ENCODE results near the gene RNF215. TPM values are rescaled to one million over a fixed set of nuclear protein-coding genes. Genes with fewer than 3 reads are reported as not detected.

The RNF215 gene
- total RNA-seq, 1 experiment from 2014 or later: 48.8 TPM

DNA sequence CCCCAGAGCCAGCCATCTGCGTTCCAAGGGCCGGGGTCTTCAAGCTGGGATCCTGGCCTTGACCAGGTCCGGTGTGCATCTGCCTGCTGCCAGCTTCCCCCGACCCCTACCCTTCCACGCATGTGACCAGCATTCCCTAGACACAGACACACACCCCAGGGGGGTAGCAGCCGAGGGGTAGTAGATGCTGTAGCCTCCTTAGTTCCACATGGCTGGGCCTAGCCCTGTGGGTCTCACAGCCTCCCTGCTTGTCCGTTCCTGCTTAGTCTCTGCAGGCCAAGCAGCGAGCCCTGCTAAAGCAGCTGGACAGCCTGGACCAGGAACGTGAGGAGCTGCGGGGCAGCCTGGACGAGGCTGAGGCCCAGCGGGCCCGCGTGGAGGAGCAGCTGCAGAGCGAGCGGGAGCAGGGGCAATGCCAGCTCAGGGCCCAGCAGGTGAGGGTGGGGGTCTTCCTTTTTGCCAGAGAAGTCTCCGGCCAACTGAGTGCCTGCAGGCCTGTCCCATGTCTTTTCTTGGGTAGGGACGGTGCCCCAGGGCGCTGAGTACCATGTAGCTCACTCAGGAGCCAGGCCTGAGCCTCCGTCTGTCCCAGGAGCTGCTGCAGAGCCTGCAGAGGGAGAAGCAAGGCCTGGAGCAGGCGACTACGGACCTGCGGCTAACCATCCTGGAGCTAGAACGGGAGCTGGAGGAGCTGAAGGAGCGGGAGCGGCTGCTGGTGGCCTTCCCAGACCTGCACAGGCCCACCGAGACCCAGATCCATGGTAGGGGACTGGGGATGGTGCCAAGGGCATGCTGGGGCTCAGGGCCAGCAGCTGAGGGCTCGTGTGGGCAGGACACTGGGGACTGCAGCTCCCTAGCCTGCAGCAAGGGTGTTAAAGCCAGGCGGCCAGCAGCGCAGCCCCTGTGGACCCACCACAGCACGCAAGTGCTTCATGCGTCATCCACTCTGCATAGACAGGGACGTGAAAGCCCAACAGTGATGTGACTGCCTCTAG, 13.6 kb downstream of the RNF215 start:
- H3K9me3 Mint-ChIP-seq (ENCODE audit: low read depth, unreplicated experiment): no peaks in the 10 kb centered on the region
- TF ChIP-seq, protein P1, sequence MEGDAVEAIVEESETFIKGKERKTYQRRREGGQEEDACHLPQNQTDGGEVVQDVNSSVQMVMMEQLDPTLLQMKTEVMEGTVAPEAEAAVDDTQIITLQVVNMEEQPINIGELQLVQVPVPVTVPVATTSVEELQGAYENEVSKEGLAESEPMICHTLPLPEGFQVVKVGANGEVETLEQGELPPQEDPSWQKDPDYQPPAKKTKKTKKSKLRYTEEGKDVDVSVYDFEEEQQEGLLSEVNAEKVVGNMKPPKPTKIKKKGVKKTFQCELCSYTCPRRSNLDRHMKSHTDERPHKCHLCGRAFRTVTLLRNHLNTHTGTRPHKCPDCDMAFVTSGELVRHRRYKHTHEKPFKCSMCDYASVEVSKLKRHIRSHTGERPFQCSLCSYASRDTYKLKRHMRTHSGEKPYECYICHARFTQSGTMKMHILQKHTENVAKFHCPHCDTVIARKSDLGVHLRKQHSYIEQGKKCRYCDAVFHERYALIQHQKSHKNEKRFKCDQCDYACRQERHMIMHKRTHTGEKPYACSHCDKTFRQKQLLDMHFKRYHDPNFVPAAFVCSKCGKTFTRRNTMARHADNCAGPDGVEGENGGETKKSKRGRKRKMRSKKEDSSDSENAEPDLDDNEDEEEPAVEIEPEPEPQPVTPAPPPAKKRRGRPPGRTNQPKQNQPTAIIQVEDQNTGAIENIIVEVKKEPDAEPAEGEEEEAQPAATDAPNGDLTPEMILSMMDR (IDR thresholded peaks at IDR 0.05; ENCODE audit: unreplicated experiment): no peak
- no TSS peak for BruUV-seq (replicated peaks)
- no peak overlapping the region for H3K4me3 Mint-ChIP-seq (ENCODE audit: low read depth, unreplicated experiment)
- CTCF ChIA-PET: interaction anchor here (1.6 kb wide), 1 partner anchor 17 kb away, joined by 5 read pairs; the partner anchor contains the start of genes CCDC157 and SF3A1
- intact Hi-C loops (cut with micrococcal nuclease; ENCODE audit: unreplicated experiment): no loop called here
- no peaks in the 10 kb centered on the region for H3K4me1 Mint-ChIP-seq (ENCODE audit: low read depth, unreplicated experiment)
- H3K27me3 Mint-ChIP-seq (ENCODE audit: unreplicated experiment): no peaks in the 10 kb centered on the region
- peaks cover 57% of the 10 kb centered on the region for H3K36me3 Mint-ChIP-seq (ENCODE audit: insufficient read depth, unreplicated experiment)
- DNase-seq: no peak
- no peak overlapping the region for H3K27ac Mint-ChIP-seq (ENCODE audit: unreplicated experiment)

DNA sequence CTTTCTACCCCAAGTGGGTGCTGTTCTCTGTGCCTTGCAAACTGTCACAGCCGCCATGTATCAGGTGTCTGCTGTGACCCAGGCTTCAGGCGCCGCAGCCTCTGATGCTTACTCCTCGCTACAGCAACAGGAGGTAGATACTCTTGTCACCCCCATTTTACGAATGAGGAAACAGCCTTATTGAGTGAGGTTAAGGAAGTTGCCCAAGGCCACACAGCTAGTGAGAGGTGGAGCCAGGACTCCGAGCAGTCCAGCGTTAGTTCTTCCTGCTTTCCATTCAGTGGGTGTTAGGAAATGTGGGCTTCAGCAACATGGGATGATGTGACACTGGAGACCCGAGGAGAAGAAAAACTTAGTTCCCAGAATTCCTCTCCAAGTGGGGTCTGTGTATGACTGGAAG, 14.3 kb downstream of the RNF215 start:
- TF ChIP-seq, protein P1 (IDR thresholded peaks at IDR 0.05; ENCODE audit: unreplicated experiment): no peak
- Mint-ChIP-seq H3K36me3 (ENCODE audit: insufficient read depth, unreplicated experiment) (peaks cover 57% of the 10 kb centered on the region), H3K27me3 (ENCODE audit: unreplicated experiment) (no peaks in the 10 kb centered on the region), H3K4me3 (ENCODE audit: low read depth, unreplicated experiment) (no peak overlapping the region), H3K4me1 (ENCODE audit: low read depth, unreplicated experiment) (no peaks in the 10 kb centered on the region), H3K27ac (ENCODE audit: unreplicated experiment) (no peak overlapping the region), H3K9me3 (ENCODE audit: low read depth, unreplicated experiment) (no peaks in the 10 kb centered on the region)
- intact Hi-C loops (cut with micrococcal nuclease; ENCODE audit: unreplicated experiment): loop anchor here (1.0 kb wide), 1 partner anchor 29 kb away; no protein-coding TSS in a partner anchor
- BruUV-seq (replicated peaks): no TSS peak
- DNase-seq: no peak
- CTCF ChIA-PET: no interaction called here

DNA sequence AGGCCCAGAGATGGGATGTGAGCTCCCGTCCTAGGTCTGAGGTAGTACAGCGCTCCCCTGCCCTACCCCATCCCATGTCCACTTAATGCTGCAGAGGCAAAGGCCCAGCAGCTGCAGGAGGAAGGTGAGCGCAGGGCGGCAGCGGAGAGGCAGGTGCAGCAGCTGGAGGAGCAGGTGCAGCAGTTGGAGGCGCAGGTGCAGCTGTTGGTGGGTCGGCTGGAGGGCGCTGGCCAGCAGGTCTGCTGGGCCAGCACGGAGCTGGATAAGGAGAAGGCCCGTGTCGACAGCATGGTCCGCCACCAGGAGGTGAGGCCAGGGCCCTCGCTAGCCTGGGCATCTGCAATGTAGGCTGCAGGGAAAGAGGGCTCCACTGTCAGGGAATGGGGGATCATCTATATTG, 15.2 kb downstream of the RNF215 start:
- Mint-ChIP-seq H3K4me3 (ENCODE audit: low read depth, unreplicated experiment) (no peak overlapping the region), H3K27me3 (ENCODE audit: unreplicated experiment) (no peaks in the 10 kb centered on the region), H3K4me1 (ENCODE audit: low read depth, unreplicated experiment) (no peaks in the 10 kb centered on the region), H3K27ac (ENCODE audit: unreplicated experiment) (no peak overlapping the region), H3K36me3 (ENCODE audit: insufficient read depth, unreplicated experiment) (peaks cover 53% of the 10 kb centered on the region), H3K9me3 (ENCODE audit: low read depth, unreplicated experiment) (no peaks in the 10 kb centered on the region)
- BruUV-seq (replicated peaks): no TSS peak
- DNase-seq: no peak
- intact Hi-C loops (cut with micrococcal nuclease; ENCODE audit: unreplicated experiment): loop anchor here (1.0 kb wide), 1 partner anchor 28 kb away; no protein-coding TSS in a partner anchor
- TF ChIP-seq, protein P1 (IDR thresholded peaks at IDR 0.05; ENCODE audit: unreplicated experiment): no peak
- CTCF ChIA-PET: no interaction called here

DNA sequence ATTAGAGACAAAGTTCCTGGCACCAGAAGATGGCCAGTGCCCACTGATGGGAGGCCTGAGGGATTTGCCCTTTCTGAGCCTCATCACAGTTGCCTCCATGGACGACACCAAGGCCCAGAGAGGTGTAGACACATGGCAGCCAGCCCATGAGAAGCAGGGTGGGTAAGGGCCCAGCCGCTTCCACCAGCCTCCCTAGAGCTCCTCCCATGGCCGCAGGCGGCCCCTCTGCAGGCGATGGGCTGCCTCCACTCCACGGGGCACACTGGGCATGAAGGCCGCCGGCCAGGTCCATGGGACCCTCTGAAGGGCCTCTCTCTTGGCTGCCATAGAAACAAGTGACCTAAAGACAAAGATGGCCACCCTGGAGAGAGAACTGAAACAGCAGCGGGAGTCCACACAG, 15.9 kb downstream of the RNF215 start:
- Mint-ChIP-seq H3K27me3 (ENCODE audit: unreplicated experiment) (no peaks in the 10 kb centered on the region), H3K36me3 (ENCODE audit: insufficient read depth, unreplicated experiment) (peaks cover 50% of the 10 kb centered on the region), H3K9me3 (ENCODE audit: low read depth, unreplicated experiment) (no peaks in the 10 kb centered on the region), H3K27ac (ENCODE audit: unreplicated experiment) (no peak overlapping the region), H3K4me1 (ENCODE audit: low read depth, unreplicated experiment) (no peaks in the 10 kb centered on the region), H3K4me3 (ENCODE audit: low read depth, unreplicated experiment) (no peak overlapping the region)
- TF ChIP-seq, protein P1 (IDR thresholded peaks at IDR 0.05; ENCODE audit: unreplicated experiment): no peak
- no peak for DNase-seq
- CTCF ChIA-PET: no interaction called here
- intact Hi-C loops (cut with micrococcal nuclease; ENCODE audit: unreplicated experiment): no loop called here
- BruUV-seq (replicated peaks): no TSS peak

All from Calu3 (cell line).